Suppressor macrophage treated with lipopolysaccharide for 4 hours (primary cell): ENCODE results near the gene EZH1.

Experiments
- DNase-seq: peaks from one replicate; pipeline ENCODE4 v3.0.0-alpha.2; 2020

EZH1 gene

DNA sequence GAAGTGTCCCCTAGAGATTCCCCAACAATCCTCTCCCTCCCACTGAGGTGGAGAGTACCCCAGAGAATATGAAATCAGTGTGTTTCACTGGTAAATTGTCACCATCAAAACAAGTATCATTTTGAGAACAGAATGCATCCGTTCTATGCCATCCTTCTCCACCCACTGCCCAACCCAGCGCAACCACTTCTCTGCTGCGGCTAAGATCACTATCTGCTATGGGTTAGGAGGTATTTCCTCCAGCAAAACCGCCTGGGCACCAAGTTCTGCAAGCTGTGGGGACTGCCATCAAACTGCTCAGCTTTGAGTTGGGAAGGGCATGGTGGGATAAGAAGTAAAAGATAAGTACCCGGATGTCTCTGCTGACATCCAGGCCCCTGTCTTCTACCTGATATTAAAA lies 38.1 kb downstream of the EZH1 start:
- DNase-seq, result no peak

DNA sequence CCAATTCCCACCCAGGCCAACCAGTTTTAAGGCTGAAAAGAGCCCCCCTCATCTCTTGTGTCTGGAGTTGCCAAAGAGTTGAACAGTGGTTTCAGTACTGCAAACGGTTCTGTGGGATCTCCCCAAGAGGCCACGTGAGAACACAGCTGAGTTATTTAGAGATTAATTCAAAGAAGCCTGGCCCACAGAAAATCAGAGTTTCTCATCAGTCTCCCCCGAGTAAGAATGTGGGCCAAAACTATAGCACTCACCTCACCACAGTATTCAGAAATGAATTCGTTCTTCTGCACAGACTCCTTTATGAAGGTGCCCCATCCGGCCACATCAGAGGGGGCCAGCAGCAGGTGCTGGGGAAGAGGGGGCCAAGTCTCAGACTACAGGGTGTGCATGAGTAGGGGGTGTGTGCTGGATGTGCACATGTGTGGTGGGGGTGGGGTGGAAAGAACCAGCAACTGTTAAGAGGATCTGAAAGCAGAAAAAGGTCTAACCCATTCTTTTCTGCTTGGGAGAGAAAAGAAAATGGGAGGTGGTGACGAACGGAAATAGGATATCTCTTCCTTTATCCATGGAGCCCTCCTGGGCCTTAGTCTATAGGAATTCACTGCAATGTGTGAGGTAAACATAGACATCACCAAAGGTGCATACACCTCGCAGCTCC lies 39.9 kb downstream of the EZH1 start:
- DNase-seq, result no peak

DNA sequence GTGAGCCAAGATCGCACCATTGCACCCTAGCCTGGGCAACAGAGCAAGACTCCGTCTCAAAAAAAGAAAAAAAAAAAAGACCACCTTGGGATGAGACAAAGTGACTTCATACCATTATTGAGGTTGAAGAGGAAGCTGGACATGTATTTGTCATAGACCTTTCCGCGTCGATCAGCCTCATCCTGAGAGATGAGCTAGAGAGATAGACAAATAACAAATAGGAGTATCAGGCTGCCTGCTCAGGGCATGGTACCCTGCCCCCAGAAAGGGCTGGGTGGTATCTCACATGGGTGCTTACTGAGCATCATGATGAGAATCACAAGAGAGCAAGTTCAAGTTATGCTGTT lies 40.4 kb downstream of the EZH1 start:
- no peak for DNase-seq

DNA sequence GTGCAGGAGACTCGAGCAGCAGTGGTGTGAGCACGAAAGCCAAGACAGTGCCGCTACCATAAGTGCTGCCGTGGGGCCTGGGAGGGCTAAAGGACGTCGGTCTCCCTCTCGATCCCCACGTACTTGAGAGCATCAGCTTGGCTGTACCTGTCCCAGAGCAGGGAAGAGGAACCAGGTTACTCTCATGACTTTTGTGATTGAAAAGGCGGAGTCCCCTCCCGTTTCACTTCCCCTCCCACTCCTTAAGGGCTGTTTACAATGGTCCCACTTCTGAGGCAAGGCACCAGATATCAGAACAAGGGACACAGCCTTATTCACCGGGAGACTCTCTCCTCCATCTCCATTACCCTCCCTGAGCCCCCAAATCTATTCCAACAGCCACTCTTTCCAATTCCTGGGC lies 42.4 kb downstream of the EZH1 start:
- no peak for DNase-seq

DNA sequence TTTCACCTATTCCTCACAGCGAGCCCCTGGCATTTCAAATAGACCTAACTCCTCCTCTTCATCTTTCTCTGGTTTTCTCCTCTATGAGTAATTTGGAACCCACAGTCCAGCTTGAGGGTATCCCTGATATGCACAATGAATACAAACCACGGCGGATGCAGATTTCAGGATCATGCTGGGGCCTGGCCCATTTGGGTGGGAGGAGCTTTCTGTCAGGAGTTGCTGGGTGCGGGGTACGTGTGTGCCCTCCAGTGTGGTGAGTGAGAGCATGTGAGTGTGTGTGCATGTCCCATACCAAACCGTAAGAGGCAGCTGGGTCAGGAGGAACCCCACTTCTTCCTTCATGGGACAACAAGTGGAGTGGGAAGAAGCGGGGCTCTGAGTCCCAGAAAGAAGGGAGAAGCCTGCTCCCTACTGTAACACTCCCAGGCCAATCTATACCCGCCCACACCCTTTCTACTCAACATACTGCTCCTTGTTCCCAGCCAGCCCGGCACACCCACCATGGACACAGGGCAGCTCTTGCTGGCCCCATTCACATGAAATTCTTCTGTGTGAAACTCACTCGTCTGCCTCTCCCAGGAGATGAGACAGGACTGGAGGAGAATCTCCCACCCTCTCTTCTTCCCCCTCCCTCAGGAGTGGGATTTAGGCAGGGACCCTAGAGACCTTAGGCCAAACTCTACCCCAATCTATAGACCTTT lies 44.1 kb downstream of the EZH1 start:
- no peak for DNase-seq

DNA sequence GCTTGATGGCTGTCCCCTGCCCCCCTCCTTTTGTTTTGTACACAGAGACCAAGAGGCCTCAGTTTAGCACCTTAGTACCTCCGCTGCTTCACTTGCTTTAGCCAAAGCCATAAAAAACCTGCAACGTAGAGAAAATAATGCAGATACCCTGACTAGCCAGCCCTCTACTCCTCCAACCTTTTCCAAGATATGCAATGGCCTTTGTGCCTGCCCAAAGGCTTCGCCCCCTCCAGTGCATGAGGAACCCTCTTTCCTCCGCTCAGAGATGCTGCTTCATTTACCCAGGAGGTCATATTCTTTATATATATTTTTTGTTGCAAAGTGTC lies 45.5 kb downstream of the EZH1 start:
- no peak for DNase-seq

DNA sequence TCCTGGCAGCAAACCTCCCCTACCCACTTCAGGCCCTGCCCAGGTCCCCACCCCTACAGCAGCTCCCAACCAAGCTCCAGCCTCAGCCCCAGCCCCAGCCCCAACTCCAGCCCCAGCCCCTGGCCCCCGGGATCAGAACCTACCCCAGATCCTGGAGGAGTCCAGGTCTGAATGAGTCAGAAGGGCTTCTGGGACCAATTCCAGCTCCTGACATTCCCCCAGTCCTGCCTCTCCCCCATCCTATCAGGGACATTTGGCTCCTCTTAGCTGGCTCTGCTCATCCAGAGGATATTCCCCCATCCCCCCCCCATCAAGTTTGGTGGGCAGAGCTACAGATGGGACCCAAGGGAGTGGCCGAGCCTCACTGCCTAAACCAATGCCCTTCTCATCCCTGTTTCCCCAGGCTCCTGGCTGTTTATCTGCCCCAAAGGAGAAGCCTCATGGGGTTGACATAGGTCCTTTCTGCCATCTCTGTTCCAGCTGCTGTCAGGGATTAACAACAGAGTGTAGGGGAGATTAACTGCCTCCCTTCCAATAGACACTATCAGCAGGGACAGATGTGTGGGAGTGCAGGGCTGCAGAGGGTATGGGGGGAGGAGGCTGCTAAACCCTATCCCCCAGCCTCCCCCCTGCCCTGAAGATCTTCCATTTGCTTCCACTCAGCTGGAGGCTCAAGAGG lies 46.0 kb downstream of the EZH1 start:
- no peak for DNase-seq

DNA sequence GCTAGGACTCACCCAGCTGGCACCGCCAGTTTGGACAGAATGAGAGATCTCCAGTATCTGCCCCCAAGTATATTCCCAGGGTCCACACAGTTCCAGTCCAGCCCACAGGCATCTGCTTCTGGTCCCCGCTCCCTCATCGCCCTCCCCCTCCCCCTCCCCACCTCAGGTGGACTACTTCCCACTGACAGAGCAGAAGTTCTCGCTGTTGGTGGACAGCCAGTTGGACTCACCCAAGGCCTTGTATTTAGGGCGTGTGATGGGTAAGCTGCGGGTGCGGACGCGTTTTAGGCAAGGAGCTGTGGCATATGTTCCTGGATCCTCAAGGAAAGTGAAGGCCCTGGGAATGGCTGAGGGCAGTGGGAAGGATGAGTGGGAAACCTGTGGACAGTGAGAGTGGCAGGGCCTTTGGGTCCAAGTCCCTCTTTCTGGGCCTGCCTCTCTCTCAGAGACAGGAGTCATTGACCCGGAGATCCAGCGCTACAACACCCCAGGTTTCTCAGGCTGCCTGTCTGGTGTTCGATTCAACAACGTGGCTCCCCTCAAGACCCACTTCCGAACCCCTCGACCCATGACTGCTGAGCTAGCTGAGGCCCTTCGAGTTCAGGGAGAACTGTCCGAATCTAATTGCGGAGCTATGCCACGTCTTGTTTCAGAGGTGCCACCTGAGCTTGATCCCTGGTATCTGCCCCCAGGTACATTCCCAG lies 47.6 kb downstream of the EZH1 start:
- no peak for DNase-seq

DNA sequence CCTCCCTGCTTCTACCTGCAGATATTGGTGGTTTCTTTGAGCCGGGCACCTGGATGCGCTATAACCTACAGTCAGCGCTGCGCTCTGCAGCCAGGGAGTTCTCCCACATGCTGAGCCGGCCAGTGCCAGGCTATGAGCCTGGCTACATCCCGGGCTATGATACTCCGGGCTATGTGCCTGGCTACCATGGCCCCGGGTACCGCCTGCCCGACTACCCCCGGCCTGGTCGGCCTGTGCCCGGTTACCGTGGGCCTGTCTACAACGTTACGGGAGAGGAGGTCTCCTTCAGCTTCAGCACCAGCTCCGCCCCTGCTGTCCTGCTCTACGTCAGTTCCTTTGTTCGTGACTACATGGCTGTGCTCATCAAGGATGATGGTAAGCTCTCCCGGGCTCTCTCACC lies 49.3 kb downstream of the EZH1 start:
- no peak for DNase-seq

DNA sequence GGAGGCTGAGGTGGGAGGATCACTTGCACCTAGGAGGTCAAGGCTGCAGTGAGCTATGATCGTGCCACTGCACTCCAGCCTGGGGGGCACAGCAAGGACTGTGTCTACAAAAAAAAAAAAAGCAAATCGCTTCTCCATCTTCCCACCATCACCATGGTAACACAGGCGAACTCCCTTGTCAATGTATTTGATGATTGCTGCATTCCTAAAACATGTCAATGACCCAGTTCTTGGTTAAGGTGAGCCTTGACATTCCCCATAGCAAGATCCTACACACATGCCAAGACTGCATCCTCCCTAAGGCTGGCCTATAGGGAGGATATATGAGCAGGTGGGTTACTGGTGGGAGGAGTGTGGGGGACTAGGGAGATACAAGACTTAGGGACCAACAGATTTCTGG lies 50.3 kb downstream of the EZH1 start:
- no peak for DNase-seq

DNA sequence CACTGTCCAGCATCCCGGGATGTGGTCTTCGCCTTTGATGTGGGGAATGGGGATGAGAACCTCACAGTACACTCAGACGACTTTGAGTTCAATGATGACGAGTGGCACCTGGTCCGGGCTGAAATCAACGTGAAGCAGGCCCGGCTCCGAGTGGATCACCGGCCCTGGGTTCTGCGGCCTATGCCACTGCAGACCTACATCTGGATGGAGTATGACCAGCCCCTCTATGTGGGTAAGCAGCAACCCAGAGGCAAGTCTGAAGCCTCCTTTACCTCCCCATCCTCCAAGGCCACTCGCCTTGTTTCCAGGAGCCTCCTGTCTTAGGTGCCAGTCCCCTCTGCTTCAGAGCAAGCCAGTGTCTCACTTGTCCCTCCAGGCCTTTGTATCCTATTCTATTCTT lies 52.4 kb downstream of the EZH1 start:
- no peak for DNase-seq

DNA sequence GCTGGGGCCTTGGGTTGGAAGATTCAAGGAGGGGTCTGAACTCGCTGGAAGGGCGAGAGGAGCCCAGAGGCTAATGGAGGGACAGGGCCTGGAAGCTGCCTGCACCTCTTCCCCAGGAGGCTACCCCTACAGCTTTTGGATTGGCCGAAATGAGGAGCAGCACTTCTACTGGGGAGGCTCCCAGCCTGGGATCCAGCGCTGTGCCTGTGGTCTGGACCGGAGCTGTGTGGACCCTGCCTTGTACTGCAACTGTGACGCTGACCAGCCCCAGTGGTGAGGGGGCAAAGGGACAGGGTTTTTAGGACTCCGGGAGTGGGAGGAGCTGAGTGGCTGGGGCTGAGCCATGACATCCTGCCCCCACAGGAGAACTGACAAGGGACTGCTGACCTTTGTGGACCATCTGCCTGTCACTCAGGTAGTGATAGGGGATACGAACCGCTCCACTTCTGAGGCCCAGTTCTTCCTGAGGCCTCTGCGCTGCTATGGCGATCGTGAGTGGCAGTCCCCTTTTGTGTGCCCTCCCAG lies 53.8 kb downstream of the EZH1 start:
- no peak for DNase-seq

DNA sequence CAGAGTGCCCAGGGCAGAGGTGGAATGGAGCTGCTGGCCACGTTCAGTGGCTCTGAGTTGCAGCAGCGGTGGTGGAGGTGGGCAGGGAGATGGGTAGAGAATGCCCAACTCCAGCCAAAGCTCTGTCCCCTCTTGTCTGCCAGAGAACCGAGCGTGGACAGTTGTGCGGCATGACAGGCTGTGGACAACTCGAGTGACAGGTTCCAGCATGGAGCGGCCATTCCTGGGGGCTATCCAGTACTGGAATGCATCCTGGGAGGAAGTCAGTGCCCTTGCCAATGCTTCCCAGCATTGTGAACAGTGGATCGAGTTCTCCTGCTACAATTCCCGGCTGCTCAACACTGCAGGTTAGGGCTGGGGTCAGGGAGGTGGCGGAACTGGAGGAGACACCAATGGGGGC lies 54.2 kb downstream of the EZH1 start:
- no peak for DNase-seq

DNA sequence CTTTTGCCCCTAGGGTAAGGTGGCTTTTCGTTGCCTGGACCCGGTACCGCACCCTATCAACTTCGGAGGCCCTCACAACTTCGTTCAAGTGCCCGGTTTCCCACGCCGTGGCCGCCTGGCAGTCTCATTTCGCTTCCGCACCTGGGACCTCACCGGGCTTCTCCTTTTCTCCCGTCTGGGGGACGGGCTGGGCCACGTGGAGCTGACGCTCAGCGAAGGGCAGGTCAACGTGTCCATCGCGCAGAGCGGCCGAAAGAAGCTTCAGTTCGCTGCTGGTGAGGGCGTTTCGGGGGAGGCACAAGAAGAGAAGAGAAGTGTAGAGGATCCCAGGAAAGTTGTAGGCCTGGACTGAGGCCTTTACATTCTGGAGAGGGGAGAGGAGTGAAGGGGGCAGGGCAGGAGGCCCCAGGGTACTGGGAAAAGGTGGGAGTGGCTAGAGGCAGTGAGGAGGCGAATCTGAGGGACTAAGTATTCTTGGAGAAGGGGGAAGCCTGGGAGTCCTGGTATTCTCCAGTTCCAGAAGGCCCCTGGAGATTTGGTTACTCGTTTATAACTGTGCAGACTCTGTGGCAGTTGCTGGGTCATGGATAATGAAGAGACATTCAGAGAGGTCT lies 57.0 kb downstream of the EZH1 start:
- DNase-seq, result no peak

DNA sequence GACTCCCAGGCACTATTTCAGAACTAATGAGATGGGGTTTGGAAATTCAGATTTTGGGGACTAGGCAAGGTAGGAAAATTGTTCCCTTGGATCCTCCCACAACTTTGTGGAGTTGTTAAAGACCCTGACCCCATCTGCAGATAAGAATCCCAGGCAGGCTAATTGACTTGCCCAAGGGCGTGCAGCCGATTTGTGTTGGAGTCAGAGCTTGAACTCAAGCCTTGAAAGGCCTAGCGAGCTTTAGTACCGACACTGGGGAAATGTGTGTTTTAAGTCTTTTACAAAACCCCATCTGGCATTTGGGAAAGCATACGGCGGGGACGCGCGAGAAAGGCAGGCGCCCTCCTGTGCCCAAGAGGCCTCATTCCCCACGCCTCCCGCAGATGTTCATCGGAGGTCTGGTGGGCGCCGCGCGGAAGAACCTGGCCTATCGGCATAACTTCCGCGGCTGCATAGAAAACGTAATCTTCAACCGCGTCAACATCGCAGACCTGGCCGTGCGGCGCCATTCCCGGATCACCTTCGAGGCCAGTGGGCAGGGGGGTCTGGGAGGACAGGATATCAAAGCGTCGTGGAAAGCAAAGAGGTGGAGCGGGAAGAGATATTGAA lies 58.2 kb downstream of the EZH1 start:
- no peak for DNase-seq

DNA sequence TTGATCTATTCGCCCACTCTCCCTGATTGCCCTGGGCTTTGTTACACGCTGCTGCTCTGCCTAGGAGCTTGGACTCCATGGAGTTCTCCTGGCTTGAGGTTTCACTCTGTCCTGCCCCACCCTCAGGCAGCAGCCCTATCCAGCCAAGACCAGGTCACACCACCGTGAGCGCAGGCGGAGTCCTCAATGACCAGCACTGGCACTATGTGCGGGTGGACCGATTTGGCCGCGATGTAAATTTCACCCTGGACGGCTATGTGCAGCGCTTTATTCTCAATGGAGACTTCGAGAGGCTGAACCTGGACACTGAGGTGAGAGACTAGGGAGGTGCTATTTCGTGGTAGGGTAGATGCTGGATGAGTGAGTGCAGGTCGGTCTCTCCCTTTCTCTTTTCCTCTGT lies 59.0 kb downstream of the EZH1 start:
- DNase-seq, result no peak

DNA sequence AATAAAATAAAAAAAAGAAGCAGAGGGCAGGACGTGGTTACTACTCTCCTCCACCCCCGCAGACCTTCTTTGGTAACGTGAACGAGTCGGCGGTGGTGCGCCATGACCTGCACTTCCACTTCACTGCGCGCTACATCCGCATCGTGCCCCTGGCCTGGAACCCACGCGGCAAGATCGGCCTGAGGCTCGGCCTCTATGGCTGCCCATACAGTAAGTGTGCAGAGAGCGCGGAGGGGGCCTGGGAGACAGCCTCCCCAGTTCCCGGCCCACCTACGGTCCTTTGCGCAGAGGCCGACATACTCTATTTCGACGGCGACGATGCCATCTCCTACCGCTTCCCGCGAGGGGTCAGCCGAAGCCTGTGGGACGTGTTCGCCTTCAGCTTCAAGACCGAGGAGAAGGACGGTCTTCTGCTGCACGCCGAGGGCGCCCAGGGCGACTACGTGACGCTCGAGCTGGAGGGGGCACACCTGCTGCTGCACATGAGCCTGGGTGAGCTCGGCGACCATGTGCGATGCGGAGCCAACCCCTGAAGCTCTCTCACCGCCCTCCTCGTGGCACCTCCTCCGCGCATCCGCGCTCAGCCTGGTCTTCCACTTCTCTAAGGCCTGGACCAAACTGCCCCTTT lies 59.8 kb downstream of the EZH1 start:
- DNase-seq, result no peak

DNA sequence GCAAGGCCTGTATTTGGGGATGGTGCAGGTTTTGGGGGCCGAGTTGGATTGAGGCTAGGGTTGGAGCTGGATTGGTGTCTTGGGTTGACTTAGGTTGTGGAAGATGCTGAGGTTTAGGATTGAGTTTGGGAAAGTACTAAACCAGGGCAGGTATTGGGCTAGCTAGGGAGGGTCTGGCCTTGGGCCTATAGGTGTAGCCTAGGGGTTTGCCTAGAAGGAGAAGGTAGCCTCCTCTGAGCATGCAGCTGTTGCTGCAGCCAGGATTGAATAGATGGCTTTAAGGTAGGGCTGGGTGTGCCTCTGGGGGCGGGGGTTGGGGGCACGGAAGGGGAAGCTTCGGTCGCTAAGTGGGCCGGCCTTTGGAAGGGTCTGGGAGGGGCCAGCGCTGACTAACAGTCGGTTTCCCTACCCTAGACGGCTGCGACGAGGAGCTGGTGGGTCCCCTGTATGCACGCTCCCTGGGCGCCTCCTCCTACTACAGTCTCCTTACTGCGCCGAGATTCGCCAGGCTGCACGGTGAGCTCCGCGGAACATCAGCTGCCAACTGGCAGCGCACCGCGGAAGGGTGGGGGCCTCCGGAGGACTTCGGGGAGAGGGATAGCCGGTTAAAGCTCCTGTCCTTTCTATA lies 61.3 kb downstream of the EZH1 start:
- DNase-seq, result no peak

DNA sequence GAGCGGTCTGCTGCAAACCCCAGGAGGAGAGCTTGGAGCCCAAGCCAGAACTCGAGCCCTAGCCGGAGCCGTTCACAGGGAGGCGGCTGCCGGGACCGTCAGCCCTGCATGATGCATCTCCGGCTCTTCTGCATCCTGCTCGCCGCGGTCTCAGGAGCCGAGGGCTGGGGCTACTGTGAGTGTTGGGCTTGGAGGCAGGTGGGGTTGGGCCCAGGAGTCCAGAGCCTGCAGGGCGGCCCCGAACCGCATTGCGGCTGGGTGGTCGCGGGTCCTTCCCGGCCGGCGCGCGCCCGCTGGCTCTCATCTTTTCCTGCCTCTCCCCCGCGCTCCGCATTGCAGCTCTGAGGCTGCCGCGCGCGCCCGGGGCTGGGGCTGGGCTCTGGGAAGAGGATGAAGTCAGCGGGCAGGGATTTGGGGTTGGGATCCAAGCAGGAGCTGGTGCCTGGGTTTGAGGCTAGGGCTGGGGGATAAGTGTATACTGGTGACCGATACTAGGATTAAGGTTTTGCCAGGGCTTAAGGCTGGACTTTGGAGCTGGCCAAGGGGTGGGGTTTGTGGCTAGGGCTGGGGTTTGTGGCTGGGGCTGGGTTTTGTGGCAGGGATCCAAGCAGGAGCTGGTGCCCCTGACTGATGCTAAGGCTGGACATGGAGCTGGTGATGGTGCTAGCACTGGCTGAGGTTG lies 62.0 kb downstream of the EZH1 start:
- DNase-seq, result peak; percentile 46

DNA sequence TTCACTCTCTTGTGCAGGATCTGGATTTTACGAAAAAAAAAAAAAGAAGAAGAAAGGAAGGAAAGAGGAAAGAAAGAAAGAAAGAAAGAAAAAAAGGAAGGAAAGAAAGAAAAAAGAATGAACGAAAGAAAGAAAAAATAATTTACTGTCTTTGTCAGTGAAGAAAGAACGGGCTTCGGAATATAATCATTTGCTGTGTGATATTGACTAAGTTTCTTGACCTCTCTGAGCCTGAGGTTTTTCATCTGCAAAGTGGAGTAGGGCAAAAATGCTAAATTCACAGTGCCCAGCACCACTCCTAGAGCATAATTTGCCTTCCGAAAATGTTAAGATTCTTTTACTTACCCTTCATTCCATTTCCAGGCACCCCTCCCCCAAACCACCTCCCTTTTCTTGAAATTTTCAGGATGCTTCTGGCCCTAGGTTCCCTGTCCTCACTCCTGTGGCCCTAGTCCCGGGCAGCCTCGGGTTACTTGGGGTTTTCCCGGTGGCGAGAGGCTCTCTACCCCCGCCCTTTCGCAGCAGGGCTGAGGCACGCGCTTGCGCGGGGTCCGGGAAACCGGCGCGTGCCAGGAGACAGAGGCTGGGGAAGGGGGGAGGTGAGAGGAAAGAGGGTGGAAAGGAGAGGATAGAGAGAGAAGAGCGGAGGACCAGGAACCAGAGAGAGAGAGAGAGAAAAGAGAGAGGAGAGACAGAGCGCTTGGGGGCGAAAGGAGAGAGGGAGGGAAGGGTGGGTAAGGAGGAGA lies 62.7 kb downstream of the EZH1 start, which contains the start of gene CNTNAP1:
Gene CNTNAP1, plus strand, starts transcription at position 556 of the 746 bp plus-strand sequence. CDS start 299 bp downstream, outside the sequence.
- peak; percentile 76 for DNase-seq
